ENCODE results near the gene ZCRB1. TPM values are rescaled to one million over a fixed set of nuclear protein-coding genes. Genes with fewer than 3 reads are reported as not detected.

ZCRB1 gene
- total RNA-seq, 4 donors from 2014 or later, result 21.3 to 31.0 (median 24.3) TPM

DNA sequence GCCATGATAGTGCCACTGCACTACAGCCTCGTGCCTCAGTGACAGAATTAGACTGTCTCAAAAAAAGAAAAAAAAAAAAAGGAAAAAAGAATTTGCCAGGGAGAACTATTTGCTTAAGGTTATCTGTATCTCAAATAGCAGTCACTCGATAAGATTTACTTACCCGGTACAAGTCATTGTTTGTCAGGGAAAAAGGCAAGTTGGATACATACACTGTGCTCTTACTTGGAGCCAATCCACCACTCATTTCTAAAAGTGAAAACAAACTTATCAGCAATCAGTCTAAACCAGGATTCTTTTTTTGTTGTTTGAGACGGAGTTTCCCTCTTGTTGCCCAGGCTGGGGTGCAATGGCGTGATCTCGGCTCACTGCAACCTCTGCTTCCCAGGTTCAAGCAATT is 2.0 kb downstream of the ZCRB1 start:
- H3K27me3 ChIP-seq, result no peaks in the 10 kb centered on the region
- 93% methylated on average over 6 of the region's 6 CpGs for WGBS
- no peak overlapping the region for H3K4me3 ChIP-seq
- no peak for DNase-seq (ENCODE audit: low spot score in 2 of 2)
- peaks cover 18% of the 10 kb centered on the region for H3K36me3 ChIP-seq
- H3K27ac ChIP-seq, result no peak overlapping the region
- H3K9me3 ChIP-seq, result no peaks in the 10 kb centered on the region
- H3K4me1 ChIP-seq, result peaks cover 34% of the 10 kb centered on the region
- TF ChIP-seq EP300 (IDR thresholded peaks at IDR 0.05), result no peak
- no peak for TF ChIP-seq POLR2A (IDR thresholded peaks at IDR 0.05)
- TF ChIP-seq, protein P1, sequence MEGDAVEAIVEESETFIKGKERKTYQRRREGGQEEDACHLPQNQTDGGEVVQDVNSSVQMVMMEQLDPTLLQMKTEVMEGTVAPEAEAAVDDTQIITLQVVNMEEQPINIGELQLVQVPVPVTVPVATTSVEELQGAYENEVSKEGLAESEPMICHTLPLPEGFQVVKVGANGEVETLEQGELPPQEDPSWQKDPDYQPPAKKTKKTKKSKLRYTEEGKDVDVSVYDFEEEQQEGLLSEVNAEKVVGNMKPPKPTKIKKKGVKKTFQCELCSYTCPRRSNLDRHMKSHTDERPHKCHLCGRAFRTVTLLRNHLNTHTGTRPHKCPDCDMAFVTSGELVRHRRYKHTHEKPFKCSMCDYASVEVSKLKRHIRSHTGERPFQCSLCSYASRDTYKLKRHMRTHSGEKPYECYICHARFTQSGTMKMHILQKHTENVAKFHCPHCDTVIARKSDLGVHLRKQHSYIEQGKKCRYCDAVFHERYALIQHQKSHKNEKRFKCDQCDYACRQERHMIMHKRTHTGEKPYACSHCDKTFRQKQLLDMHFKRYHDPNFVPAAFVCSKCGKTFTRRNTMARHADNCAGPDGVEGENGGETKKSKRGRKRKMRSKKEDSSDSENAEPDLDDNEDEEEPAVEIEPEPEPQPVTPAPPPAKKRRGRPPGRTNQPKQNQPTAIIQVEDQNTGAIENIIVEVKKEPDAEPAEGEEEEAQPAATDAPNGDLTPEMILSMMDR (IDR thresholded peaks at IDR 0.05), result no peak
- TF ChIP-seq POLR2AphosphoS5 (IDR thresholded peaks at IDR 0.05), result no peak

DNA sequence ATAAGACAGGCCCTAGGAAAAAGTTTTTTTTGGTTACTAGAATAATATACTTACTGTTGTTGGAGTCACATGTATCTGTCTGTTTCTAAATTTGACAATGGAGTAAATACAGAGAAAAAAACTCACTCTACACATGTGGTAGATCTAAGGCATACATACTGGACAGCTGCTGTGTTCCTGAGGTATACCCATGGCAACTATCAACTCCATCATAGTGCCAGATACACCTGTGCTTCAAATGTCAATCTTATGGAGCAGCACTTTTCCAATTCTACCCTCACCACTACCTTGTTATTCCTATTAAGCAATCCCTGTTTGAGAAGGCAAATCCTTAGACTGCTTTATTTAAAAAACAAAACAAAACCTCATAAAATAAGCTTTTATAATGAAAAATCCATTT is 3.3 kb downstream of the ZCRB1 start:
- TF ChIP-seq, protein P1 (IDR thresholded peaks at IDR 0.05), result no peak
- no peak for TF ChIP-seq POLR2A (IDR thresholded peaks at IDR 0.05)
- no peak for TF ChIP-seq POLR2AphosphoS5 (IDR thresholded peaks at IDR 0.05)
- no peak for TF ChIP-seq EP300 (IDR thresholded peaks at IDR 0.05)
- H3K36me3 ChIP-seq, result peaks cover 23% of the 10 kb centered on the region

DNA sequence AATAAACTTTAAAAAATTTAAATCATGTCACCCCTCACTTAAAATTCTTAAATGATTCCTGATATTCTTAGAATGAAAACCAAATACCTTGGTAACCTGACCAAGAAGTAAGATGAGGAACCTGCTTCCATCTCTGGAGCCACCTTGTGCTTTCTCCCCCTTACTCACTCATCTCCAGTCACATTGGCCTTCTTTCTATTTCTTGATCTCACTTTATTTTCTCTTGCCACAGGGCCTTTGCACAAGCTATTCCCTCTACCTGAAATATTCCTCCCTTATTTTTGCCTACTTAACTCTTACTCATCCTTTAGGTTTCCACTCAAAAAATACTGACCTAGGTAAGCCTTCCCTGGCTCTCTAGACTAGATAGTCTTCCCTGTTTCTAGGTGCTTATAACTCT is 5.1 kb downstream of the ZCRB1 start:
- peaks cover 39% of the 10 kb centered on the region for H3K36me3 ChIP-seq
- TF ChIP-seq EP300 (IDR thresholded peaks at IDR 0.05) (no peak), POLR2A (IDR thresholded peaks at IDR 0.05) (no peak), POLR2AphosphoS5 (IDR thresholded peaks at IDR 0.05) (no peak)
- TF ChIP-seq, protein P1 (IDR thresholded peaks at IDR 0.05), result no peak
- no peak overlapping the region for H3K27ac ChIP-seq
- H3K27me3 ChIP-seq, result no peaks in the 10 kb centered on the region
- H3K4me3 ChIP-seq, result no peak overlapping the region
- no peak for DNase-seq (ENCODE audit: low spot score in 2 of 2)
- peaks cover 11% of the 10 kb centered on the region for H3K4me1 ChIP-seq
- no peaks in the 10 kb centered on the region for H3K9me3 ChIP-seq

More for the DNA sequence above, 3.3 kb downstream of the ZCRB1 start:
- Histone ChIP-seq H3K9me3 (no peaks in the 10 kb centered on the region), H3K27me3 (no peaks in the 10 kb centered on the region), H3K4me1 (peaks cover 22% of the 10 kb centered on the region), H3K27ac (no peak overlapping the region), H3K4me3 (no peak overlapping the region)
- no peak for DNase-seq (ENCODE audit: low spot score in 2 of 2)

DNA sequence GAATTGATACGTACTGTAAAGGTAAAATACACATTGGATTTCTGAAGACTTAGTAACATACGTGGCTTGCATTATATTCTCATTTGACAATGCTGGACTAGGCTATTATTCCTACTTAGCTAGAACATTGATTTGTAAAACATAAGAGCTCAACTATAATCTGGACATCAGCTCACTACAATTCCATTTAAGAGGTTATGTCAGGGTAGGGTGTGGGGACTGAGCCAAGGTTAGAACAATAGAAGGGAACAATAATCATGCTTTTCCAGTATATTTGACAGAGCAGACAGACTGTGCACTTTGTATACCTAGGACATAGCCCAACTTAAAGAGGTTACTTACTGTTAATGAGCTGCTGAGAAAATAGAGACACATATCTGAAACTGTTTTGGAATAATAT is 10.8 kb downstream of the ZCRB1 start:
- DNase-seq (ENCODE audit: low spot score in 2 of 2), result no peak
- no peaks in the 10 kb centered on the region for H3K9me3 ChIP-seq
- H3K4me1 ChIP-seq, result no peaks in the 10 kb centered on the region
- H3K27me3 ChIP-seq, result no peaks in the 10 kb centered on the region
- WGBS, result 93% methylated on average over 2 of the region's 2 CpGs
- no peak overlapping the region for H3K27ac ChIP-seq
- peaks cover 44% of the 10 kb centered on the region for H3K36me3 ChIP-seq
- TF ChIP-seq POLR2A (IDR thresholded peaks at IDR 0.05) (no peak), POLR2AphosphoS5 (IDR thresholded peaks at IDR 0.05) (no peak), EP300 (IDR thresholded peaks at IDR 0.05) (no peak)
- TF ChIP-seq, protein P1 (IDR thresholded peaks at IDR 0.05), result no peak
- H3K4me3 ChIP-seq, result no peak overlapping the region

DNA sequence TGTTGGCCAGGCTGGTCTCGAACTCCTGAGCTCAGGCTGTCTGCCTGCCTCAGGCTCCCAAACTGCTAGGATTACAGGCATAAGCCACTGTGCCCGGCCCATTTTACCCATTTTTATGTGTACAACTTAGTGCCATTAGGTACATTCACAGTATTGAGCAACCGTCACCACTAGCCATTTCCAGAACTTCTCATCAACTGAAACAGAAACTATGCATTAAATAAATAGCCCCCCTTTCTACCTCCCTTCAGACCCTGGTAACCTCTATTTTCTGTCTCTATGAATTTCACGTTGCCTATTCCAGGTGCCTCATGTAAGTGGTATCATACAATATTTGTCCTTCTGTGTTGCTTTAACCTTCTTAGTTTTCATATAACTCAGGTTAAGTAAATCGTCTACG is 15.9 kb downstream of the ZCRB1 start:
- TF ChIP-seq POLR2A (IDR thresholded peaks at IDR 0.05) (no peak), EP300 (IDR thresholded peaks at IDR 0.05) (no peak), POLR2AphosphoS5 (IDR thresholded peaks at IDR 0.05) (no peak)
- TF ChIP-seq, protein P1 (IDR thresholded peaks at IDR 0.05), result no peak
- no peaks in the 10 kb centered on the region for H3K9me3 ChIP-seq
- H3K4me1 ChIP-seq, result no peaks in the 10 kb centered on the region
- H3K27ac ChIP-seq, result no peak overlapping the region
- H3K4me3 ChIP-seq, result no peak overlapping the region
- WGBS, result 81% methylated on average over 6 of the region's 6 CpGs
- peaks cover 27% of the 10 kb centered on the region for H3K36me3 ChIP-seq
- no peak for DNase-seq (ENCODE audit: low spot score in 2 of 2)
- no peaks in the 10 kb centered on the region for H3K27me3 ChIP-seq

Measured in suprapubic skin (tissue), 4 donors.